SK-MEL-5 (cell line): Measurements from ENCODE around the gene RIOX2. TPM values are rescaled to one million over a fixed set of nuclear protein-coding genes. Genes with fewer than 3 reads are reported as not detected.

Experiments
- DNase-seq: peaks from one replicate; pipeline ENCODE4 v3.0.0-alpha.2; 2016; ENCODE audit warnings: low read depth, low spot score
- in situ Hi-C: cut with HindIII; loops from 2 replicates; pipeline ENCODE4 v1.10.0; 2016; ENCODE audit warnings: low sequenced_read_pairs, high pct_unique_total_duplicates, low pct_unique_long_range_greater_than_20kb
- total RNA-seq: library from RNA; depleted of rRNA; stranded (reverse); fragments of >200 nt; shearing (Covaris generic); gene quantifications from 2 replicates; pipeline ENCODE4 v1.2.3, GENCODE V29; 2014

RIOX2 gene
- total RNA-seq, 1 experiment from 2014 or later, result 47.8 TPM

DNA sequence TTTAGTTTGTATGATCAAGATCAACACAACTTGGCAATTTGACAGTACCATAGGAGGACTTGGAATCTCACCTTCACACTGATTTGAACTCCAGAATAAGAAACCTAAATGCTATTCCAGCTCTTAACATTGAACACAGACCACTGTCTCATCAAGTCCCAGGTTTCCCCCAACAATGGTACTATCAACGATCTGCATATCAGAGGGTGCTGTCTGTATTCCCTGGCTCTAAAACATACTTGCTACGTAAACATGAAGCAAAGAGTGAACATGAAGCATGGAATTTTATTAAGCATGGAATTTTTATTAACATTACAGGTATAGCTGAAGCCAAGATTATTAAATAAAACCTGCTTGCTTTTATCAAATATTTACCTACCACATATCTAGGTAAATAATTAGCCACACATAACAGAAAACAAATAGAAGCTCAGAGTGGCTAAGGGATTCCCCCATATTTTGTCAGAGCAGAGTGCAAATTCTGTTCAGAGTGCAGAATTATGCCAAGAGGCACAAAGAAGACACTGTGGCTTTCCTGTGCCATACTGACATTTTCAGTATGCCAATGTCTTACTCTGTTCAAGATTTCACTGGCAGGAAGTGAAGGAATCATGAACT, 22.2 kb upstream of the RIOX2 start:
- in situ Hi-C loops, result no loop called here
- no peak for DNase-seq

DNA sequence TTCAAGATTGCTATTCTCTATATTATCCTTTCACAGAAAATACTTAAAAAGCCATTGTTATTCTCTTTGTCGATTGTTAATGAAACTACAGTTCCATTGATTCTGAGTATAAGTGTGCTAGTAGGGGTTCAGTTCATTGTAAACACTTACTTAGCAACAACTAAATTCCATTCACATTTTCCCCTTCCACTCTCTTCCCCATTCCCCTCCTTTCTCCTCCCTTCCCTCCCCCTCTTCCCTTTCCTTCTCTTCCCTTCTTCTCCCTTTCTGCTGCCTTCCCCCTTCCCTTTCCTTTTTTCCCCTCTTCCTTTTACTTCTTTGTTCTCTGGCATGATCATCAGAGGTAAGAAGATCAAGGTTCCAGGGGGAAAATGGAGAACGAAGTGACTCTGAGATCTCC, 21.3 kb upstream of the RIOX2 start:
- in situ Hi-C loops, result no loop called here
- no peak for DNase-seq

DNA sequence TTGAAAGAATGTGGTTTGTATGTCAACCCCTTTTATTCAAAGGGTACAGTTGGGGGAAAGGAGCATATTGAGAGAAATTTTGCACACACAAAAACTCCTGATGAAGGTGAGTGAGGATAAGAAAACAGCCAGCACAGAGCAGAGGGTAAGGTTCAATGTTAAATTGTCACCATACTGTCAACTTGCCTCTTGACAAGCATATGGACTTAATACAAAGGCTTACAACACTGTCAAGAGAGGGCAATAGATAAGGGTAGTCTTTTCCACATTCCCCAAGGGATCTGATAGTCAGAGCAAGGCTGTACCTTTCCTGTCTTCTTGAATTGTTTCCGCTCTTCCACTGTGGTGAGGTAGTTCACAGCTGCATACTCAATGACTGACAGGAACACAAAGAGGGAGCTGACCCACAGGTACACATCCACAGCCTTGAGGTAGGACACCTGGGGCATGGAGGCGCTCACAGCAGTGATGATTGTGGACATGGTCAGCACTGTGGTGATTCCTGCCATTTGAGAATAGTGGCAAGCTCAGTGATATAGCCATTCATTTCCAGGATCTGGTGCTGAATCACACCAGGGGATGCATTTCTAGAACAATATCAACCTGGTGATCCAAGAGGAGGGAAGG, 20.4 kb upstream of the RIOX2 start:
- in situ Hi-C loops, result no loop called here
- no peak for DNase-seq

DNA sequence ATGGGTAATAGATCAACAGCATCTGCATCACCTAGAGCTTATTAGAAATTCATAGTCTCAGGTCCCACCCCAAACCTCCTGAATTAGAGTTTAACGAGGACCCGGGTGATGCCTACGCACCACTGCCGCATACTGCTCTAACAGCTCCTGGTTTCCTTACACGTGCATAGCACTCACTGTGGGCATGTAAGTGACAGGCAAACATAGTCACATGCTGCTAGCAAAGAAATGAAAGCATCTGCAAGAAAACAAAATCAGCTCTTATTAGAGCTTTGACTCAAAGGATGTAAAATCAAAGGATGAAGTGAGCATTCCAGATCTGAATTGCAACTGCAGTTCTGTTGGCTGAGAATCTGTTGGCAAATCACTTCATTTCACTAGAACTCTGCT, 19.1 kb upstream of the RIOX2 start:
- in situ Hi-C loops, result no loop called here

DNA sequence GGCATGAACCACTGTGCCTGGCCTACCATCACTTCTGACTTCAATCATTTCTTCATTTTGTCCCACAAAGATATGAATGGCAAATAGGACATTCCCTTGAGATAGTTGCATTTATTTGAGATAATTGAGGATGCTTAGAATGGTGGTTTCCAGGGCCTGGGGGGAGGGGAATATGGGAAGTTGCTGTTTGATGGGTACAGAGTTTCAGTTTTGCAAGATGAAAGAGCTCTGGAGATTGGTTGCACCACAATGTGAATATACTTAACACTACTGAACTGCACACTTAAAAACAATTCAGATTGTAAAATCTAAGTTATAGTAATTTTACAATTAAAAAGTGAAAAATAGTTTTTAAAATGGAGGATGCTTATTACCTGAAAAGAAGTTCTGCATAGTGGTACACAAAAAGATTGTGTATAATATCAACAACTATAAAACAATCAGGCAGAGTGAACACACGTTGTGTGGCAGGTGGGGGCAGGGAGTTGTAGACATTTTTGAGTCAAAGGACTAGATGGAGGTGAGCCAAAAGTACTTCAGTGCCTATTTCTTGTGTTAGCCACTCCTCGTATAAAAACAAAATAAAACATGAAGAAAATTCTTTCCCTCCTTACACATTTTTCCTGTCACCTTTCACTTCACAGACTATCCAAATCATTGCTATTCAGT, 18.5 kb upstream of the RIOX2 start:
- DNase-seq, result no peak
- in situ Hi-C loops, result no loop called here

More for the DNA sequence above, 19.1 kb upstream of the RIOX2 start:
- DNase-seq, result no peak

DNA sequence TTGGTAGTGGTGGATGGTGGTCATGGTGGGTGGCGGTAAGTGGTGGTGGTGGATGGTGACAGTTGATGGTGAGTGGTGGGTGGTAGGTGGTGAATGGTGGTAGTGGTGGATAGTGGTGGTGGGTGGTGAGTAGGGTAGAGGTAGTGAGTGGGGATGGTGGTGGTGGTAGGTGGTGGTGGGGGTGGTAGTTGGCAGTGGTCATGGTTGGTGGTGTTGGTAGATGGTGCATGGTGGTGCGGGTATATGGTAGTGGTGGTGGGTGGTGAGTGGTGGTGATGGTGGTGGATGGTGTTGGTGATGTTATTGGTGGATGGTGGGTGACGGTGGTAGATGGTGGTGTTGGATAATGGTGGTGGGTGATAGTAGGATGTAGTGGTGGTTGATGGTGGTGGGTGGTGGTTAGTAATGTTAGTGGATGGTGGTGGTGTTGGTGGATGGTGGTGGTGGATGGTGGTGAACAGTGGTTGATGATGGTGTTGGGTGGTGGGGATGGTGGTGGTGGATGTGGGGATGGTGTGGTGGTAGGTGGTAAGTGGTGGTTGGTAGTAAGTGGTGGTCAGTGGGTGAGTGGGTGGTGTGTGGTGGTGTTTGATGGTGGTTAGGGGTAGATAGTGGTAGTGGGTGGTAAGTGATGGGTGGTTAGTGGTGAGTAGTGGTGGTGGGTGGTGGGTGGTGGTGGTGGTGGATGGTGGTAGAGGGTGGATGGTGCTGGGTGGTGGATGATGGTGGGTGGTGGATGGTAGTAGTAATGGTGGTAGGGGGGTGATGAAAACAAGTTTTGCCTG, 16.7 kb upstream of the RIOX2 start:
- in situ Hi-C loops, result no loop called here
- DNase-seq, result no peak

DNA sequence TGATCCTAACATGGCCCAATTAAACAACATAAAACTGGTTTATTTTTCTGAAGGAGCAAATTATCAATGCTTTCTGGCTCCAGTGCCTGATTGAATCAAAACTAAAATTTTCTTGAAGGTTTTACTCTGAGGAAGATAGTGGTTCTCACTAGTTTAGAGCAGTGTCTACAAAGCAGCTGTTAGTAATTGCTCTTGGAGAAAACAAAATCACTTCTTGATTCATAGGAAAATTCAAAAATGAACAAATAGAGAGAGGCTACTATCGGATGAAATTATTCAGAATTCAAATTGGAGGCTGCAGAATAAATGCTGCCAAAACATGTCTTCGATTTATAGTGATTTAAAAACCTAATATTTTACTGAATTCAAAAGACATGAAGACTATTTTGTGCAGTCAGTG, 15.1 kb upstream of the RIOX2 start:
- no peak for DNase-seq
- in situ Hi-C loops, result no loop called here

DNA sequence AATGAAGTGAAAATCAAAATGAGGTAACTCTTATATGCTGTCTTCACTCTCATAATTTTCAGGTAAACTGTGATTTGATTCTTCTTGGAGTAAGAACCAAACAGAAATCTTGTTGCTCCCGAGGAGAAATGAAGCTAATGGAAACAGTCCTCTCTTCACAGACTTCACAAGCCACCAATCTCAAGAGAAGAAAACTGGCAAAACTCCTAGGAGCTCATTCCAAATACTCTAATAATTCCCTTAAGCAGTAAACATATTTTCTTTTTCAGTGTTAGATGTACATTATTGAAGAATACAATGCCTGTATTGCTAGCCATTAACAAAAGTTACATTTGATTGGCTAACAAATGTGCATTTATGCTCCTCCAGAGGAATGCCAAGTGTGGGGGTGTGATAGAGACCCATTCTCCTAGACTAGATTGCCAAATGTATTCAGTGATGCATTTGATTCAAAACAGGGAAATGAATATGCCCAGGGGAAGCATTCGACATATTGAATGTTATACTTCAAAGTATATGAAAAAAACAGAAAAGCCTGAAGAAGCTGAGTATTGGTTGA, 11.8 kb upstream of the RIOX2 start:
- in situ Hi-C loops, result no loop called here
- peak; percentile 95 for DNase-seq

DNA sequence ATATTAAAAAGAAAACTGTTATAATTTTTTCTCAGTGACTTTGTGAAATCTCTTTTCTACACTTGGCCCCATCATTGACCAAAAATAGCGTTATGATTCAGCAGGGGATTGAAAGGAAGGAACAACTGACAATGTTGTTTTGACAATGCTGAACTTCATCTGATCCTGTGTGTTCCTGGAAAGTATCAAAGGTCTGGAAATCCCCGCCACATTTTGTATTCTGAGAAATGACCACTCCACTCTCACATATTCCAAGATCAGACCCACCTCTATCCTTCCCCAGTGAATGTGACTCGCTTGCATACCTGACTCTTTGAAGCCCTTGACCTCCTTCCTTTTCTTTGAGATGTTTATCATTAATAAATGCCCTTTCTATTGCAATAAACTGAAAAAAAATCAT, 9.7 kb upstream of the RIOX2 start:
- in situ Hi-C loops, result no loop called here
- DNase-seq, result peak; percentile 33

DNA sequence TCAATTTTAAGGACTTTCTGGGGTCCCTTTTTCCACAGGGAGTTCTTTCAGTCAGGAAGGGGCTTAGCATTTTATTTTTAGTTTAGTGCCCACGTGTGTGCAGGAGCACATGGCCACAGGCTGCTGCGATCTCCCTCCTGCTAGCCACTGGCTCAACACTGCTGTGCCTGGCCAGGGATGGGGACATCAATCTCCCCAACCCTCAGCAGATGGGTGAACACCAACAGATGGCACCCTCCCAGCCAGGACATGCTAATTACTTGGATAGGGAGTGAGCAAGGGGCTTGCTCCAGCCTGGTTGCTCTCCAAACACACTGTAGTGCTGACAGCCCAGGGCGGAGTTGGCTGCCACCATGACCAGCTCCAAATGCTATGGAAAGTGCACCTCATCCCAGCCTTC, 7.4 kb upstream of the RIOX2 start:
- in situ Hi-C loops, result no loop called here
- no peak for DNase-seq

DNA sequence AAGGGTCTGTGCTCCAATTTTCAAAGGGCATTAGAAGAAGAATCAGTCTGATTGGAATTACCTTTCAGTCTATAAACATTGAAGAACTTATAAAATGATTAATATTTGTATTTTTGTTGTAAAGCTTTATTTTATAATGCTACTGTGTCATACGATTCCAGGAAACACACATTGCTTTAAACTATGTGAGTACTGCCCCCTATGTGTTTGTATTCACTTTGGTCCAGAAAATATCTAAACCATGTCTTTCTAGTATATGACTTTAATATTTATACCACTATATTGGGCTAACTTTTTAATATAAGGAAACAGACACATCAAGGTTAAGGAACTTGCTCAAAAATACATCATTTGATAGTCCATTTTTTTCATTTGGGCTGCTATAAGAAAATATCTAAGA, 3.2 kb upstream of the RIOX2 start:
- in situ Hi-C loops, result no loop called here
- no peak for DNase-seq

DNA sequence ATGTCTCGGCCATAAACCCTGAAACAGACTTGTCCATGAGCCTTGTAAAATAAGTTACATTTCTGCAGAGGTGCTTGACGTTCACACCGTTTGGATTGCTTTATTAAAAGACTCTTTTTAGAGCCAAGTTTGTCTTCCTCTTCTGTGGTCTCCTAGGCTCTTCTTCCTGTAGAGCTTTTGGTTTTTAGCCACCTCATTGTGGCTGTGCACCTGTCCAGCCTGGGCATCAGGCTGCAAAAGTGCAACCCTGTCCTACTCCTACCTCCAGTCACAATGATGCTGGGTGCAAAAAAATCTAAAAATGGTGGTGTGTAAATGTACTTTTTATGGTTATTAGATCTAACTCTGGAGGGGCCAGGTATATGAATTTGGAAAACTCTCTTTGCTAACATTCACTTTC, 2.8 kb upstream of the RIOX2 start:
- in situ Hi-C loops, result no loop called here
- DNase-seq, result no peak

DNA sequence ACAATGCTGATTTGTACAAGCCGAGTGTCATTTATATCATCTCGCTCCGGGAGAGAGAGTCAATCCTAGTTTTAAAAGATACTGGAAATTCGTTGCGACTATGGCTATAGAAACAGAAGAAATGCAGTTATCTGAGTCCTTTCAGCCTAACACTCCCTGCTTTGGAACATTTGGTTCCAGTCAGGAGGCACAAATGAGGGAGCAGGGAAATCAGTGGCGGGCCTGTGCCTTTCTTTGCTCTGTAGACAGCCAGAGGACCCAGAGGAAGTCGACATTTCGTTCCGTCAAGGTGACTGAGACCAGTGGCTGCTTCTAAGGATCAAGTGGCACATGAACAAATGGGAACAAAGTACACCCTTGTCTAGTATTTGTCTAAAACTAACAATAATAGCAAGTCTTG, 745 bp upstream of the RIOX2 start:
- in situ Hi-C loops, result no loop called here
- no peak for DNase-seq

DNA sequence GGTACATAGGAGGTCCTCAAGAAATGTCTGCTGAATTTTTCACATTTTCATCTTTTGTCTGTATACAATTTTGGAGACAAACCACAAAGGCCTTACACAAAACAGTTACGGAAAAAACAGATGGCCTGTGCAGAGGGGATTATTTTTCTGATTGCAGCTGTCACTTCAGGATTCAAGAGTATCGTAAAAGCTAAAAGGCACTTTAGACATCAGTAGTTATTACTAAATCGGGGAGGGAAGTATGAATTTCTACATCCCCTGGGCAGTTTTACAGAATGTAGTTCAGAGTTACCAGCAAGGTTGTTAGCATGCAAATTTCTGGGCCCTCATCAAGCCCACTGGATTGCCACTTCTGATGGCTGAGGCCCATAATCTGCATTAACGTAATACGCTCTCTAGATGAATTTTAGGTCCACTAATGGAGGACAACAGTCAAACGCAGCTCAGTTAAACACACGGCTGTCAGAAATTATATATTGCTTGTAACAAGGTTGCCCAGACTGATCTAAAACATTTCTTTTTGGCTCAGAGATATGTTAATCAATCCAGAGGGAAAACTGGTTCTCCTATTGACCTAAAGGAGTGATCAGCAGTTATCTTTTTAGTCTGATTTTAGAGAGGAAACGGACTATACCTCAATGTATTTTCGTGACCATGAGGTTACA, 1.1 kb downstream of the RIOX2 start:
- in situ Hi-C loops, result no loop called here
- no peak for DNase-seq

DNA sequence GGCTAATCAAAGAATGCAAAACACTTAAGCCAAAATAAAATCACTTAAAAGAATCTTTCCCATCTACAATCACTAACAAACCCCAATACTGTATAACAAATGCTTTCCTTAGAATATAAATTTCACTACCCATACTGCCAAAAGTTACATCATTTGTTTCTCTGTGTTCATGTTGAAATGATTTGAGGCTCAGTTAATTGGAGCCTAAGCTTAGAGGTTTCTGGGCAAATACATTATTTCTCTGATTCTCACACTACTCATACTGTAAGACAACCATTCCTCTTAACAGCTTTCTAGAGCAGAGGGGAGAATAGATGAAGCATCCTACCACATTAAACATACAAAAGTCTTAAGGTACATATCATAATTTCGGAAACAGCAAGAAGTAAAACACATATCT, 2.1 kb downstream of the RIOX2 start:
- in situ Hi-C loops, result no loop called here
- no peak for DNase-seq

DNA sequence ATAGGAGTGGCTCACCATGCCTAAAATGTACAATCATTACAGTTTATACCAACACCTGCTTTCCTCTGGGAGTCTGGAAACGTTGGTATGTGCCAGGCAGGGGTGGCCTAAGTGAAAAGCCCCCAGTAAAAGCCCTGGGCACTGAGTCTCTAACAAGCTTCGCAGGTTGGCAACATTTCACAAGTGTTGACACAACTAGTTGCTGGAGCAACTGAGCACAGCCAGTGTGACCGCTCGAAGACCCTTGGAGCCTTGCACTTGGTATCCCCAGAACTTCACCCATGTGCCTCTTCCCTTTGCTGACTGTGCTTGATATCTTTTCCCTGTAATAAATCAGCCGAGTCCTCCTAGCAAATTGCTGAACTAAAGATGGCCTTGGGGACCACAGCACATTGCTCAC, 2.7 kb downstream of the RIOX2 start:
- in situ Hi-C loops, result no loop called here
- DNase-seq, result no peak

DNA sequence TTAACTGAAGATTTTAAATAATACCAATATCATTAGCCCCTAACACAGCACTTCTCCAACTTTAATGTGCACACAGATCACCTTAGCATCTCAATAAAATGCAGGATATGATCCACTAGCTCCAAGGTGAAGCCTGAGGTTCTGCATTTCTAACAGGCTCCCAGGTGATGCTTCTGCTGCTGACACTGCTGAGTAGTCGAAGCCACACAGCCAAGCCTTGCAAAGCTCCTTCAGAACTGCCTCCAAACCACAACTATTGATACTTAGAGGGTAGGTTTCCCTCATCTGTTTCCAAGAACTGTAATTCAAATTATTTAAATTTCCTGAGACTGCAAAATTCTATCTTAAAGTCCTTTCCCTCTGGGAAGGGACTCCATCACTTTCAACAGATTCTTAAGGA, 3.9 kb downstream of the RIOX2 start:
- in situ Hi-C loops, result no loop called here
- no peak for DNase-seq

DNA sequence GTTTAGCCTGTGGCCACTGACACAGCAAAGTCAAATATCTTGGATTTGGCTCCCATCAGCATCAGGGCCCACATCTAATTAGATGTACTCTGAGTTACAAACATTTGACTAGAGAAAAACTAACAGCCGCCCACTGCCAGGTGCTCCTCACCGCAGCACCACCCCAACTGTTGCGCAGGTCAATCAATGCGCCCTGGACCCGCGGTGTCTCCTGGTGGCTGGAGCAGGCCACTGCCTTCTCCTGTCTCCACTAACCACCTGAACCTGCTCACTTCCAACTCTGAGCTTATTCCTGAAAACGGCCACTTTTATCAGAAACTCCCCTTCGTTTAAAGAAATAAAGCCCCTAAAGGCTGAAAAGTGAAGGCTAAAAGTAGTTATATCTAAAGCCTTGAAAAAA, 4.3 kb downstream of the RIOX2 start:
- in situ Hi-C loops, result no loop called here
- no peak for DNase-seq
